ENCODE measurements around the gene MGMT.

The MGMT gene

DNA sequence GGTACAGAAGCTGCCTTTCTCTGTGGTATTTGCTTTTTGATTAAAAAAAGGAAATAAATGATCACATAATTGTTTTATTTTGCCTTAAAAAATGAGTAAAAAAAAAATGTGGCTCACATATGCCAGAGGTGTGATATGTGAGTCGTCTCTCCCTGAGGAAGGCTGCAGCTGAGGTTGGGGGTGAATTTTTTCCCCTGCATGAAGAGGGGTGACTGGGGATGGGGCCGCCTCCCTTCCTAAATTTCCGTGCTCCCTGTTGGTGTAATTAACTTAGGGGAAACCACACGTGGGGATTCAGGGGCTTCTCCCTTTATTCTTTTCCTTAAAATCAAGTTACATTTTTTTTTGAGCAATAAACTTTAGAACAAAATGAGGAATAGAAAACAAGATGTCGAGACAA, 35.4 kb downstream of the MGMT start:
- peak overlapping the region; percentile 26 for H3K4me3 ChIP-seq (ENCODE audit: low read depth, low read length, poor library complexity, severe bottlenecking)
- no peaks in the 10 kb centered on the region for H3F3A ChIP-seq (ENCODE audit: insufficient read depth, low read length)
- H3K27me3 ChIP-seq (ENCODE audit: insufficient read depth, low read length), result no peaks in the 10 kb centered on the region
- H3K4me2 ChIP-seq (ENCODE audit: low read length), result peak overlapping the region; percentile 47; the same call in 1 of the 2 replicates
- H4K20me1 ChIP-seq (ENCODE audit: insufficient read depth, low read length), result no peaks in the 10 kb centered on the region
- H3K9ac ChIP-seq (ENCODE audit: low read length), result peak overlapping the region; percentile 36; the same call in 1 of the 2 replicates
- H3K9me2 ChIP-seq (ENCODE audit: low read depth, low read length), result no peaks in the 10 kb centered on the region
- peaks cover 21% of the 10 kb centered on the region for H3K36me3 ChIP-seq (ENCODE audit: insufficient read depth, low read length)
- no peak overlapping the region for H2AFZ ChIP-seq (ENCODE audit: low read length)
- peaks cover 46% of the 10 kb centered on the region for H3K4me1 ChIP-seq (ENCODE audit: insufficient read depth, low read length, severe bottlenecking)
- peaks cover 43% of the 10 kb centered on the region for H3K79me2 ChIP-seq (ENCODE audit: insufficient read depth, low read length)
- peak overlapping the region; percentile 81 for H3K27ac ChIP-seq (ENCODE audit: low read depth, low read length, poor library complexity, severe bottlenecking)
- H3K9me3 ChIP-seq (ENCODE audit: low read length), result peaks cover 8% of the 10 kb centered on the region; the same call in 1 of the 2 replicates
- no peak for TF ChIP-seq EZH2 (IDR thresholded peaks at IDR 0.05; ENCODE audit: borderline replicate concordance, low read length)
- TF ChIP-seq, protein P1, sequence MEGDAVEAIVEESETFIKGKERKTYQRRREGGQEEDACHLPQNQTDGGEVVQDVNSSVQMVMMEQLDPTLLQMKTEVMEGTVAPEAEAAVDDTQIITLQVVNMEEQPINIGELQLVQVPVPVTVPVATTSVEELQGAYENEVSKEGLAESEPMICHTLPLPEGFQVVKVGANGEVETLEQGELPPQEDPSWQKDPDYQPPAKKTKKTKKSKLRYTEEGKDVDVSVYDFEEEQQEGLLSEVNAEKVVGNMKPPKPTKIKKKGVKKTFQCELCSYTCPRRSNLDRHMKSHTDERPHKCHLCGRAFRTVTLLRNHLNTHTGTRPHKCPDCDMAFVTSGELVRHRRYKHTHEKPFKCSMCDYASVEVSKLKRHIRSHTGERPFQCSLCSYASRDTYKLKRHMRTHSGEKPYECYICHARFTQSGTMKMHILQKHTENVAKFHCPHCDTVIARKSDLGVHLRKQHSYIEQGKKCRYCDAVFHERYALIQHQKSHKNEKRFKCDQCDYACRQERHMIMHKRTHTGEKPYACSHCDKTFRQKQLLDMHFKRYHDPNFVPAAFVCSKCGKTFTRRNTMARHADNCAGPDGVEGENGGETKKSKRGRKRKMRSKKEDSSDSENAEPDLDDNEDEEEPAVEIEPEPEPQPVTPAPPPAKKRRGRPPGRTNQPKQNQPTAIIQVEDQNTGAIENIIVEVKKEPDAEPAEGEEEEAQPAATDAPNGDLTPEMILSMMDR (IDR thresholded peaks at IDR 0.05; ENCODE audit: low read length), result no peak

DNA sequence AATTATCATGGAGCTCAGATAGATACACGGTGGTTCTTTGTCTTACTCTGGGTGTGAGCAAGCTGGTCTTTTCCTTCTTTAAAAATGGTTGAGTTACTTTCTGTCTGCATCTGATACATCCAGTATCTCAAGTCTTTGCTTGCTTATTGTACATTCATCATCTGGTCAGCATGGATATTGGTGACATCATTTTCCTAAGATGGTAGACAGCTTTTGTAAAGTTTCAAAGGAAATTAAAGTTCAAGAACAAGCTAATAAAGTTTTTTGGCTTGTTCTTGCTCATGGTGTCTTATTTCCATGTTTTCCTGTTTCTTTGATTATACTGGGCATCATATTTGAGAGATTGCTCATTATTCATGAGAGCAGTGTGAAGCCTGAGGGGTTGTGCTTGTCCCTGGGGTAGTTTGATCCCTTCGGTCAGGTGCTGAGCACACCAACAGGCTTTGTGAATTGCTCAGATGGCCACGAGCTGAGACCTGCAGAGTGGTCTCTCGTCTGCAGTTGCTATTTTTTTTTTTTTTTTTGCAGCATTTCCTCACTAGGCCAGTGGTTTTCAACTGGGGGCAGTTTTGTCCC, 38.5 kb downstream of the MGMT start:
- Histone ChIP-seq H3K9ac (ENCODE audit: low read length) (no peak overlapping the region), H3K4me1 (ENCODE audit: insufficient read depth, low read length, severe bottlenecking) (peaks cover 44% of the 10 kb centered on the region), H4K20me1 (ENCODE audit: insufficient read depth, low read length) (no peaks in the 10 kb centered on the region), H3F3A (ENCODE audit: insufficient read depth, low read length) (no peaks in the 10 kb centered on the region), H3K27me3 (ENCODE audit: insufficient read depth, low read length) (no peaks in the 10 kb centered on the region), H3K36me3 (ENCODE audit: insufficient read depth, low read length) (peaks cover 4% of the 10 kb centered on the region), H3K9me2 (ENCODE audit: low read depth, low read length) (no peaks in the 10 kb centered on the region), H3K4me2 (ENCODE audit: low read length) (0 out of 2 replicates have a peak overlapping the region, but pooled peaks have one; percentile 8), H3K4me3 (ENCODE audit: low read depth, low read length, poor library complexity, severe bottlenecking) (no peak overlapping the region), H3K79me2 (ENCODE audit: insufficient read depth, low read length) (peaks cover 70% of the 10 kb centered on the region), H3K9me3 (ENCODE audit: low read length) (no peaks in the 10 kb centered on the region), H2AFZ (ENCODE audit: low read length) (no peak overlapping the region), H3K27ac (ENCODE audit: low read depth, low read length, poor library complexity, severe bottlenecking) (no peak overlapping the region)
- TF ChIP-seq EZH2 (IDR thresholded peaks at IDR 0.05; ENCODE audit: borderline replicate concordance, low read length), result no peak
- TF ChIP-seq, protein P1 (IDR thresholded peaks at IDR 0.05; ENCODE audit: low read length), result no peak

DNA sequence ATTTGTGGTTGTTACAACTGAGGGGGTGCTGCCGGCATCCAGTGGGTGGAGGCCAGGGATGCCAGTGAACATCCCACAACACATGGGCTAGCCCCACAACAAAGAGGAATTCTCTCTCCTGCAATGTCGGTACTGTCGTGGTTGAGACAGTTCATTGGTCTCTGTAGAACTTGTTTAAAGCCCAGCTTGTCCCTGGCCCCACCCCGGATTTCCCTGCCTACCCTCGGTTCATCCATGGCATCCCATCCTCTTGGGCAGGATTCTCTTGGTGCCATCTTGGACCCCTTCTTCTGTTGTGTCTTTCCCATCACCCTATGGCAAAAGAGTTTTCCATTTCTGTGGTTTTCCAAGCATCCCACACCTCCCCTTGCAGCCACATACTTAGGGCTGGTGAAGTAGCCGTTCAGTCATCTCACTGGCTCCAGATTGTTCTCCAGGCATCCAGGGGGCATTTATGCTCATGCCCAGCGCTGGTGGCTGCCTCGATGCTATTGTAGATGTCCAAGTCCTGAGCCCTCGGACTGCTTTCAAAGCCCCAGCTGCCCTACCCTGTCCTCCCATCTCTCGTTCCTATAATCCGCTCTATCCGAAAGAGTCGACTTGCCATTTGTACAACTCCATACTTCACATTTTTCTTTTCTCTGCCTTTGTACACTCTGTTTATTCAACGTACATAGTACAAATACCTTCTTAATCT, 39.2 kb downstream of the MGMT start:
- Histone ChIP-seq H3K27ac (ENCODE audit: low read depth, low read length, poor library complexity, severe bottlenecking) (no peak overlapping the region), H4K20me1 (ENCODE audit: insufficient read depth, low read length) (no peaks in the 10 kb centered on the region), H3K4me1 (ENCODE audit: insufficient read depth, low read length, severe bottlenecking) (peaks cover 43% of the 10 kb centered on the region), H3K79me2 (ENCODE audit: insufficient read depth, low read length) (peaks cover 70% of the 10 kb centered on the region), H3K9ac (ENCODE audit: low read length) (no peak overlapping the region), H2AFZ (ENCODE audit: low read length) (no peak overlapping the region), H3K9me3 (ENCODE audit: low read length) (no peaks in the 10 kb centered on the region), H3K27me3 (ENCODE audit: insufficient read depth, low read length) (no peaks in the 10 kb centered on the region), H3K9me2 (ENCODE audit: low read depth, low read length) (no peaks in the 10 kb centered on the region), H3F3A (ENCODE audit: insufficient read depth, low read length) (no peaks in the 10 kb centered on the region), H3K4me2 (ENCODE audit: low read length) (no peak overlapping the region), H3K36me3 (ENCODE audit: insufficient read depth, low read length) (no peaks in the 10 kb centered on the region; the same call in 1 of the 2 replicates), H3K4me3 (ENCODE audit: low read depth, low read length, poor library complexity, severe bottlenecking) (no peak overlapping the region)
- TF ChIP-seq, protein P1 (IDR thresholded peaks at IDR 0.05; ENCODE audit: low read length), result no peak
- no peak for TF ChIP-seq EZH2 (IDR thresholded peaks at IDR 0.05; ENCODE audit: borderline replicate concordance, low read length)

All from OCI-LY1 (cell line).